GM12864 (cell line): ENCODE data around the gene AP5Z1.

ENCODE experiments used
- DNase-seq: peaks from one replicate; pipeline ENCODE4 v3.0.0-alpha.2; 2011; ENCODE audit warnings: low read depth
- H3K4me3 ChIP-seq: 2 replicates; pipeline ENCODE4 v1.5.1; 2011; ENCODE audit warnings: mild to moderate bottlenecking, low read depth, low read length, control low read depth
- CTCF ChIP-seq: IDR thresholded peaks from 2 replicates; pipeline ENCODE4 v1.5.1; 2011; ENCODE audit warnings: low read depth, mild to moderate bottlenecking, moderate library complexity, low read length, control low read depth, inconsistent platforms; ENCODE audit errors: missing control alignments

Gene AP5Z1

DNA sequence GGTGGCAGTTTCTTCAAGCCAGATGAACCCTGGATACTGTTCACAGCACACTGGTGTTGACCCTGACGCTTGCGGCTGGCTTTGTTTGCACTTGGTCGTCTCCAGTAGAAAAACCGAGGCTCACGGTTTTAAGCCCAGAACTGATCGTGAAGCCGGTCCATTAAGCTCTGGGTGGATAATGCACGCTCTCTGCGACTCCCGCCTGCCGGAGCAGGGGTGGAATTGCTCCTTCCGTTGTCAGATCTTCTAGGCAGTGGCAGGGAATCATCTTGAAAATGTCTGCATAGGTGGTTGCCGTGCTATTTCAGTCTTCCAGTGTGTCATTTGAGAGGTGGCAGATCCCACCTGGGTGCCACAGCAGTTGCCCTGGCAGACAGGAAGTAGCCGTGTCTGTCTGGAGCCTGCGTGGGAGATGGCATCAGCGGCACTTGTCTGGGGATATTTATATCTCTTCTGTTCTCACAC, 35.9 kb upstream of the AP5Z1 start:
- no peak overlapping the region for H3K4me3 ChIP-seq
- no peak for DNase-seq
- no peak for TF ChIP-seq CTCF

DNA sequence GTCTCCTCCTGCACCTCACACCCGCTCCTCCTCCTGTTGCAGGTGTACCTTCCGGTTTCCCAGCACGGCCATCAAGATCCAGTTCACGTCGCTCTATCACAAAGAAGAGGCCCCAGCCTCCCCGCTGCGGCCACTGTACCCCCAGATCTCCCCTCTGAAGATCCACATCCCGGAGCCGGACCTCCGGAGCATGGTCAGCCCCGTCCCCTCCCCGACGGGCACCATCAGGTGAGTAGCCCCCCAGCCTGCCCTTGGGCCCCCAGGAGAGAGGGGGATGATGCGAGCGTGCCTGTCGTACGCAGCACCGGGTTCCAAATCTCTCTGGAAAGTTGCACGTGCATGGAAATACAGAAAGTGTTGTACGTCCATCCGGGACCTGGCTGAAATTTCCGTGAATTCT, 34.6 kb upstream of the AP5Z1 start:
- H3K4me3 ChIP-seq, result no peak overlapping the region
- DNase-seq, result no peak
- TF ChIP-seq CTCF, result no peak

GRCh38 chr7:4742051-4742573, 33.3 kb upstream of the AP5Z1 start:
- no peak overlapping the region for H3K4me3 ChIP-seq
- DNase-seq, result no peak
- no peak for TF ChIP-seq CTCF

- no peak for TF ChIP-seq CTCF
- H3K4me3 ChIP-seq, result no peak overlapping the region
- DNase-seq, result no peak
These were observed 32.6 kb upstream of the AP5Z1 start for GRCh38 chr7:4742852-4743251.

DNA sequence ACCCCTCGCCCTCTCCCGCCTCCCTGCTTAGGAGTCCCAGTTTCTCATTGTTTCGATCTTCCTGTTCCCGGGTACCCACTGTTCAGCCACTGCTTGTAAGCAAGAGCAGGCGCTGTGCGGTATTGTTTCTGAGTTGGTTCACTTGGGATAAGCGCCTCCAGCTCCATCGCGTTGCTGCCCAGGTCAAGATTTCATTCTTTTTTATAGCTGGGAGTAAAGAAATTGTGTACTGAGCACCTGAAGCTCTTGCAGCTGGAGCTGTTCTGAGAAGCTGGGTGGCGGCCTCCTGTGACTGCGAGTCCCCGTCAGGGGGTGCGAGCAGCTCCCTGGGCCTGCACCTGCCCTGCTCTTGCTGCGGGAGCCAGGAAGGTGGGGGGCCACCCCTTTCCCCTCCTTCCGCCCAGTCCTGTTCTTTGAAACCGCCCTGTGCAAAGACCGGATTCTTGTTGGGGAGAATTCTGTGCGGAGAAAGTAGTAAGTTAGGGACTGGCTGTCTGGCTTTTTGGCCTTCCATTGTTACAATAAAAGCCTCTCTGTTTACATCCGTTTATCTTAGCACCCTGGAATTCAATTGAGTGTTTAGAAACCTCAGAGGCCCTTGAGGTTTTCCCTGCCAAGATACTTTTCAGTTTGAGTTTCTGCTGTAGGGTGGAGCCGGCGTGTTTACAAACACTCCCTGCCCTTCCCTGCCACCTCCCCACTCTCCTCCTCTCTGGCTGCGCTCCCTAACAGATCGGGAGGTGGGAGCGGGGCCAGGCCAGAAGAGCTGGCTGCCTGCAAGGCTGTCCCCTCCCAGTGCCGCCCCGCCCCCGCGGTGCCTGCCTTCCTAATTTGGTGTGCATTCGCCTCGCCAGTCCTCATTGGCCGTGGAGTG, 30.8 kb upstream of the AP5Z1 start:
- peak overlapping the region; percentile 35; the same call in 1 of the 2 replicates for H3K4me3 ChIP-seq
- DNase-seq, result no peak
- TF ChIP-seq CTCF, result no peak

DNA sequence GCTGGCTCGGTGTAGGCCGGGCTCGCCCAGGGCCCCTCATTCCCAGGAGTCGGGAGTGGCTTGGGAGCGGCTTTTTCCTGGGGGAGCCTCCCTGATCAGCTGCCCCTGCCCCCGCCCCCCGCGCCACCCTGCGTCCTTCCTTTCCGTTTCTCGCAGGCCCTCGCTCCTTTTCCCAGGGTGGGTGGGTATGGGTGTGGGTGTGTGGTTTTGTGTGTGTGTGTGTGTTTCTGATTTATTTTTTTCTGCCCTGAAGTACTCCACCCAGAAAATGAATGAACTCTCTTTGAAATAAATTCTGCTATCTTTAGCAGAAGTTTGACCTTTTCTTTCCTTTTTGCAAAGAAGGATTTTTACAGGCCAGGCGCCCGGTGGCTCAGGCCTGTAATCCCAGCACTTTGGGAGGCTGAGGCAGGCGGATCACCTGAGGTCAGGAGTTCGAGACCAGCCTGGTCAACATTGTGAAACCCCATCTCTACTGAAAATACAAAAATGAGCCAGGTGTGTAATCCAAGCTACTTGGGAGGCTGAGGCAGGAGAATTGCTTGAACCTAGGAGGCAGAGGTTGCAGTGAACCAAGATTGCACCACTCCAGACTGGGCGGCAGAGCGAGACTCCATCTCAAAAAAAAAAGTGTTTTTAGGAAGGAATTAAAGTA, 30.0 kb upstream of the AP5Z1 start:
- H3K4me3 ChIP-seq, result peak overlapping the region; percentile 47; the same call in 1 of the 2 replicates
- TF ChIP-seq CTCF, result no peak
- no peak for DNase-seq
